Right lobe of liver (tissue), 6 donors: ENCODE measurements around the gene GABRB3. TPM values are rescaled to one million over a fixed set of nuclear protein-coding genes. Genes with fewer than 3 reads are reported as not detected.

Experiments used
- ATAC-seq, 4 donors: fragments of 200-7000 bp; cut with Tn5 transposase; one replicate each; pipeline ENCODE4 v1.9.1; 2020; ENCODE audit warnings: mild to moderate bottlenecking in 4 of 4, moderate library complexity in 4 of 4
- DNase-seq, 3 donors: peaks; one replicate each; pipeline ENCODE4 v3.0.0-alpha.2; 2020
- H3K27ac ChIP-seq, 3 donors: fragments of 200-600 bp; one replicate each; pipeline ENCODE4 v1.8.0; 2022
- H3K27me3 ChIP-seq, 2 donors: fragments of 200-600 bp; one replicate each; pipeline ENCODE4 v1.8.0; 2022
- H3K36me3 ChIP-seq, 4 donors: fragments of 200-600 bp; sonication (generic) in 1 of 4; one replicate each; pipeline versions ENCODE4 v1.5.1 to v1.8.0; 2017 to 2022; ENCODE audit warnings: control low read depth in 1 of 4
- H3K4me1 ChIP-seq, 4 donors: fragments of 200-600 bp; sonication (generic) in 1 of 4; one replicate each; pipeline versions ENCODE4 v1.5.1 to v1.8.0; 2017 to 2022; ENCODE audit warnings: control low read depth in 1 of 4
- H3K4me3 ChIP-seq, 3 donors: fragments of 200-600 bp; one replicate each; pipeline ENCODE4 v1.8.0; 2022
- H3K9me3 ChIP-seq, 4 donors: fragments of 200-600 bp; sonication (generic) in 1 of 4; one replicate each; pipeline versions ENCODE4 v1.5.1 to v1.8.0; 2017 to 2022; ENCODE audit warnings: control low read depth in 1 of 4
- POLR2A ChIP-seq: fragments of 450-650 bp; IDR thresholded peaks from one replicate; pipeline ENCODE4 v1.6.1; 2017; ENCODE audit warnings: antibody characterized with exemption, mild to moderate bottlenecking
- WGBS: methylation state at CpG from one replicate; pipeline ENCODE4 v1.1.6; 2018; ENCODE audit warnings: low coverage, low lambda C conversion rate; ENCODE audit not compliant: insufficient coverage; ENCODE audit errors: missing lambda C conversion rate; 5-methylcytosine and 5-hydroxymethylcytosine counted together
- intact Hi-C, 2 donors: fragments of 100-400 bp; cut with DNase I; formaldehyde crosslinking; loops; one replicate each; pipeline versions ENCODE4 v1.11.2 to v1.14.1; 2022
- total RNA-seq, 6 experiments: library from RNA; depleted of rRNA in 2 of 6; stranded (reverse); fragments of >200 nt in 2 of 6; fragmentation: NEBNext Ultra II Directional in 3 of 6; extraction: Animal tissue kit (Norgen Biotek cat#: 25700) in 3 of 6; gene quantifications; one replicate each; pipeline versions ENCODE4 v1.1.0 to v1.2.4, GENCODE V29; 2016 to 2023
- TF ChIP-seq, protein P1 (sequence below), 4 donors: fragments of 200-600 bp in 3 of 4; fragments of 450-650 bp in 1 of 4; IDR thresholded peaks; one replicate each; pipeline versions ENCODE4 v1.5.1 to v1.8.0; 2016 to 2022; ENCODE audit warnings: antibody characterized with exemption in 4 of 4, mild to moderate bottlenecking in 2 of 4
- donor health status: DM: no; HTN: yes; CAD: no.
- donor health status: DM: no; HTN: no; CAD: no.
- donor health status: DM: no; HTN: no; CAD: no.
- donor health status: DM: no; HTN: yes; CAD: no.
- donor health status: DM: no; HTN: yes; CAD: no.

GABRB3 gene
- total RNA-seq, 6 experiments from 2014 or later: 0.49 to 2.7 (median 1.4) TPM

DNA sequence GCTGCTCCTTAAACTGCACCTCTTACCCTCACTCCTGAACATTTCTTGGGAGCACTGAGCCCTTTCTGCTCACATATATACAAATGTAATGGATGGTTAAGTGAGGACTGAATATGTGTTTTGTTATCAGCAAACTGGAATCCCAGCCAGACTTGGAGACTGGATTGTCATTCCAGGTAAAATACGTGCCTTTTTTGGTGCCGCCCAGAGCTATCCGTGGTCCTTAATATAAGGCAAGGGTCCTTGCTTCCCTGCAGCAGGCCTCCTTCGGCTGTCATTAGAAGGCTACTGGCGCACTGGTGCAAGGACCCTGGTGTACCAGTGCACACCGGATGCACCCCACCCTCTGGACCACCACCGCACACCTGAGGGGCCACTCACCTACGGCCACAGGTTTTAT, 1.1 kb upstream of the GABRB3 start:
- no peak for DNase-seq
- peaks cover 0 to 13% of the 10 kb centered on the region in 2 donors for H3K27me3 ChIP-seq

DNA sequence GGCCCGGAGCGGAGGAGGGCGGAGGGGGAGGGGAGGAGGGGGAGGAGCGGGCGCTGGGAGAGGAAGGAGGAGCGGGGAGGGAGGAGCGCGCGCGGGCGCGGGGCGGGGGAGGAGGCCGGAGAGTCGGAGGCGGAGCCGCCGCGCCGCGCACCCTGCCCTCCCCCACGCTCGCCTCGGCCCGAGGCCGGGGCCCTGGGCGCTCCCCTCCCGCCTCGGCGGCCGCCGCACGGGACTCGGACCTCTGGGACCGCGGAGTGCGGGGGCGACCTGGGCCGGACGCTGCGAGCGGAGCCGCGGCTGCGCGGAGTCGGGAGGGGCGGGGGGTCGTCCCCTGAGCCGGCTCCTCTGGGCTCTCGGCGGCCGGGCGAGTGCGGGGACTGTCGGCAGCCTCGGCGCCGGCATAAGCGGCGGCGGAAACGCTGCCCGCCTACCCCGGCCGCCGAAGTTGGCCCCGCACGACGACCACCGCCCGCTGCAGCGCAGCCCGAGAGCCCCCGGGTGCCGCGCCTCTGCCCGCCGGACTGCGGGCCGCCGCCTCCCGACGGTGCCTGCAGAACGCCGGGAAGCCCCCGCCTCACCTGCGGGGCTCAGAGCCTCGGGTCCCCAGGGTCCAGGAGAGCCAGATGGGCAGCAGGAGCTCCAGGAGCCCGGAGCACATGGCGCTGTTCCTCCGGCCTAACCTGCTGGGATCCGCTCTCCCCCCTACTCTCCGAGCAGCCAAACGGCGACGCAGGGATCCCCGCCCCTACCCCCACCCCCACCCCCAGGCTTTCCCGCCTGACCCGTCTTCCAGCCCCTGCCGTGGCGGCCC, 406 bp upstream of the GABRB3 start:
- peak; percentile 50 to 84 (median 72) for ATAC-seq
- TF ChIP-seq POLR2A: no peak
- TF ChIP-seq, protein P1, sequence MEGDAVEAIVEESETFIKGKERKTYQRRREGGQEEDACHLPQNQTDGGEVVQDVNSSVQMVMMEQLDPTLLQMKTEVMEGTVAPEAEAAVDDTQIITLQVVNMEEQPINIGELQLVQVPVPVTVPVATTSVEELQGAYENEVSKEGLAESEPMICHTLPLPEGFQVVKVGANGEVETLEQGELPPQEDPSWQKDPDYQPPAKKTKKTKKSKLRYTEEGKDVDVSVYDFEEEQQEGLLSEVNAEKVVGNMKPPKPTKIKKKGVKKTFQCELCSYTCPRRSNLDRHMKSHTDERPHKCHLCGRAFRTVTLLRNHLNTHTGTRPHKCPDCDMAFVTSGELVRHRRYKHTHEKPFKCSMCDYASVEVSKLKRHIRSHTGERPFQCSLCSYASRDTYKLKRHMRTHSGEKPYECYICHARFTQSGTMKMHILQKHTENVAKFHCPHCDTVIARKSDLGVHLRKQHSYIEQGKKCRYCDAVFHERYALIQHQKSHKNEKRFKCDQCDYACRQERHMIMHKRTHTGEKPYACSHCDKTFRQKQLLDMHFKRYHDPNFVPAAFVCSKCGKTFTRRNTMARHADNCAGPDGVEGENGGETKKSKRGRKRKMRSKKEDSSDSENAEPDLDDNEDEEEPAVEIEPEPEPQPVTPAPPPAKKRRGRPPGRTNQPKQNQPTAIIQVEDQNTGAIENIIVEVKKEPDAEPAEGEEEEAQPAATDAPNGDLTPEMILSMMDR (IDR thresholded peaks at IDR 0.05): no peak
- Histone ChIP-seq H3K4me3 (peak overlapping the region in 1 of 3 donors; percentile 42), H3K27me3 (peaks cover 0 to 13% of the 10 kb centered on the region in 2 donors), H3K9me3 (no peaks in the 10 kb centered on the region), H3K36me3 (no peaks in the 10 kb centered on the region), H3K4me1 (peaks cover 0 to 13% (median 0%) of the 10 kb centered on the region in 4 donors), H3K27ac (no peak overlapping the region)
- WGBS: 3% methylated on average over 17 of the region's 102 CpGs
- intact Hi-C loops: no loop called here
- DNase-seq: peak; percentile 57 to 73 (median 65)

More for the DNA sequence above, 1.1 kb upstream of the GABRB3 start:
- intact Hi-C loops: no loop called here
- TF ChIP-seq POLR2A: no peak
- TF ChIP-seq, protein P1 (IDR thresholded peaks at IDR 0.05): no peak
- no peak overlapping the region for H3K27ac ChIP-seq
- H3K4me3 ChIP-seq: no peak overlapping the region
- peaks cover 0 to 13% (median 0%) of the 10 kb centered on the region in 4 donors for H3K4me1 ChIP-seq
- 5% methylated on average over 8 of the region's 8 CpGs for WGBS
- no peaks in the 10 kb centered on the region for H3K36me3 ChIP-seq
- no peaks in the 10 kb centered on the region for H3K9me3 ChIP-seq
- ATAC-seq: no peak

DNA sequence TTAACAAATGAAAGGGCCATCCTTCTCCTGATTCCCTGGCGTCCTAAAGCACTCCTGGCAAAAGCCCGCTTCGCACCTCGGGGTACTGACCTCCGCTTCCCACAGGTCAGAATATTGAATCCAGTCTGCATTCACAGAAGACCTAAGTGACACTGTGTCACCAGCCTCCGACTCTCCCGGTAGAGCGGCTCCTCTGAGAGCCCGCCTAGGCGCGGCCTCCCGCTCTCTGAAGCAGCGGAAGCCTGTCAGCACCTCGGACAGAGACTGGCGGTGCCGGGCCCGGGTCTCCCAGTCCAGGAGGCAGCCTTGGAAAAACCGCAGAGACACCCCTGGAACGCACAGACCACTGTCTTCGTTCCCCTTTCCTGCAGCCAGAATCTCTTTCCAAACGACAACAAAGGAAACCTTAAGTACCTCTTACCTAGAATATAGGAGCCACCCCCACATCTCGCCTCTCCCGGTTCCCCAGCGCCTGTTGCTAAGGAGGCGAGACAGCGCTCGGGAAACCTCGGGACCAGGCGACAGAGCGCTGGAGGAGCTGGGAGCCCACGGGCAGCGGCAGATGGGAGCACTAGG, 1.2 kb downstream of the GABRB3 start:
- intact Hi-C loops: no loop called here
- peak in 2 of 3 donors; percentile 24 to 61 for DNase-seq
- peak in 3 of 4 donors; percentile 29 to 50 (median 44) for ATAC-seq
- H3K36me3 ChIP-seq: no peaks in the 10 kb centered on the region
- WGBS: 5% methylated on average over 19 of the region's 32 CpGs
- H3K27me3 ChIP-seq: peaks cover 0 to 13% of the 10 kb centered on the region in 2 donors
- no peak overlapping the region for H3K27ac ChIP-seq
- TF ChIP-seq, protein P1 (IDR thresholded peaks at IDR 0.05): no peak
- TF ChIP-seq POLR2A: no peak
- peaks cover 0 to 13% (median 0%) of the 10 kb centered on the region in 4 donors for H3K4me1 ChIP-seq
- H3K4me3 ChIP-seq: peak overlapping the region in 1 of 3 donors; percentile 7
- H3K9me3 ChIP-seq: no peaks in the 10 kb centered on the region

DNA sequence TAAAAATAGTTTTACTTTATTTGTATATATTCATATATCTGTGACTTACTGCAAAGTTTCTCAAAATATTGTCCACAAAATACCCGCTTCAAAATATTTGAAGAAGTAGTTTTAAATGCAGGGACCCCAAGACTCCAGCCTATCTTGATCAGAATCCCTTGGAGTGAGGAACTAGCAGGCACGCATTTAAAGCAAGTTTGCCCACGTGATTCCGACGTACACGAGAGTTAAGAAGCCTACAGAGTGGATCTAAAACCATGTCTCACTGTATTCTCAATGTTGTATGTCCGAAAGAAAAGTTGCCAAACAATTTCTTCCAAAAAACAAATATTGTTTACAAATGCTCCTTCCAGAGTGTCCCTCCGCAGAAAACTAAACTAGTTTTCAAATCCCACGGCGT, 1.7 kb downstream of the GABRB3 start:
- Histone ChIP-seq H3K36me3 (no peaks in the 10 kb centered on the region), H3K9me3 (no peaks in the 10 kb centered on the region), H3K27me3 (peaks cover 0 to 13% of the 10 kb centered on the region in 2 donors), H3K4me1 (peaks cover 0 to 13% (median 0%) of the 10 kb centered on the region in 4 donors), H3K27ac (no peak overlapping the region), H3K4me3 (no peak overlapping the region)
- TF ChIP-seq, protein P1 (IDR thresholded peaks at IDR 0.05): no peak
- TF ChIP-seq POLR2A: no peak
- ATAC-seq (no peak), DNase-seq (no peak)
- intact Hi-C loops: no loop called here
- WGBS: 13% methylated on average over 10 of the region's 10 CpGs
